Endothelial cell of umbilical vein (primary cell): Measurements from ENCODE around the gene CHD9. TPM values are rescaled to one million over a fixed set of nuclear protein-coding genes. Genes with fewer than 3 reads are reported as not detected.

Experiments
- BruUV-seq: library from RNA; stranded (reverse); fragments of 400-500 nt; replicated peaks from 2 replicates; lab custom pipeline; 2021; lab: Mats Ljungman, UMichigan
- CTCF ChIA-PET: fragments of 300-600, 350-600 bp; sonication (Branson Sonifier 250); formaldehyde crosslinking; loops from one replicate; lab custom pipeline; 2021; ENCODE audit warnings: antibody characterized with exemption, inconsistent platforms; lab: Charles Lee
- POLR2A ChIA-PET: fragments of 300-600, 350-600 bp; sonication (Branson Sonifier 250); formaldehyde crosslinking; loops from one replicate; lab custom pipeline; 2021; ENCODE audit warnings: antibody characterized with exemption, inconsistent platforms; lab: Charles Lee
- DNase-seq: peaks from one replicate; pipeline ENCODE4 v3.0.0-alpha.2; 2011; ENCODE audit warnings: low read depth, low spot score
- FAIRE-seq: peaks from 2 replicates; lab custom pipeline; 2011; peaks lifted over from hg19 to GRCh38; lab: Jason Lieb, UNC
- H2AFZ ChIP-seq: 2 replicates; pipeline ENCODE4 v1.6.0; 2012; ENCODE audit warnings: low read depth, low read length, control low read depth, inconsistent platforms
- H3K27ac ChIP-seq: 2 replicates; pipeline ENCODE4 v1.5.1; 2011; ENCODE audit warnings: low read depth, mild to moderate bottlenecking, control low read depth, low read length, moderate library complexity; ENCODE audit not compliant: insufficient read depth
- H3K27me3 ChIP-seq, 2 experiments: 2 replicates each; pipeline versions ENCODE4 v1.6.0 to v1.6.1; 2011; ENCODE audit warnings: low read length in 2 of 2, mixed read lengths in 1 of 2; ENCODE audit not compliant: control insufficient read depth in 2 of 2, insufficient read depth in 2 of 2
- H3K36me3 ChIP-seq, 2 experiments: 2 replicates in 1 of 2; 3 replicates in 1 of 2; pipeline ENCODE4 v1.5.1; 2011; ENCODE audit warnings: low read length in 2 of 2, mild to moderate bottlenecking in 1 of 2, moderate library complexity in 1 of 2; ENCODE audit not compliant: control insufficient read depth in 2 of 2, insufficient read depth in 2 of 2; ENCODE audit errors: extremely low read depth in 1 of 2
- H3K4me1 ChIP-seq: 3 replicates; pipeline ENCODE4 v1.5.1; 2011; ENCODE audit warnings: mild to moderate bottlenecking, low read length; ENCODE audit not compliant: control insufficient read depth, insufficient read depth; ENCODE audit errors: extremely low read depth
- H3K4me2 ChIP-seq: 2 replicates; pipeline ENCODE4 v1.6.1; 2011; ENCODE audit warnings: low read length, control low read depth, mixed read lengths; ENCODE audit not compliant: insufficient read depth
- H3K4me3 ChIP-seq, 3 experiments: fragments of 200-600 bp in 1 of 3; sonication (generic), shearing (Covaris generic) in 1 of 3; replicated peaks in 1 of 3; 2 replicates each; pipeline ENCODE4 v1.5.1; 2011 to 2016; ENCODE audit warnings: control low read depth in 3 of 3, low read length in 3 of 3, mild to moderate bottlenecking in 2 of 3, inconsistent platforms in 1 of 3, low read depth in 1 of 3, moderate library complexity in 1 of 3; ENCODE audit not compliant: insufficient read depth in 1 of 3
- H3K79me2 ChIP-seq: 2 replicates; pipeline ENCODE4 v1.6.0; 2012; ENCODE audit warnings: low read length, inconsistent platforms; ENCODE audit not compliant: control insufficient read depth, insufficient read depth
- H3K9ac ChIP-seq: replicated peaks from 2 replicates; pipeline ENCODE3; 2011; ENCODE audit warnings: low read length, control low read depth; ENCODE audit not compliant: insufficient read depth; ENCODE audit errors: extremely low read depth
- H3K9me1 ChIP-seq: replicated peaks from 3 replicates; pipeline ENCODE4 v1.6.0; 2011; ENCODE audit warnings: mild to moderate bottlenecking, low read length; ENCODE audit not compliant: control insufficient read depth, insufficient read depth; ENCODE audit errors: extremely low read depth
- H3K9me3 ChIP-seq: replicated peaks from 2 replicates; pipeline ENCODE4 v1.5.1; 2012; ENCODE audit warnings: low read length, inconsistent platforms; ENCODE audit not compliant: control insufficient read depth, insufficient read depth
- H4K20me1 ChIP-seq: replicated peaks from 2 replicates; pipeline ENCODE3; 2011; ENCODE audit warnings: mild to moderate bottlenecking, low read length; ENCODE audit not compliant: control insufficient read depth, insufficient read depth; ENCODE audit errors: extremely low read depth
- EZH2 ChIP-seq: IDR thresholded peaks from 2 replicates; pipeline ENCODE4 v1.6.1; 2012; ENCODE audit warnings: borderline replicate concordance, low read depth, mild to moderate bottlenecking, moderate library complexity, low read length, inconsistent platforms; ENCODE audit not compliant: severe bottlenecking
- FOS ChIP-seq: IDR thresholded peaks from 2 replicates; pipeline ENCODE4 v1.6.1; 2011; ENCODE audit warnings: mild to moderate bottlenecking, low read length, moderate library complexity, borderline replicate concordance; ENCODE audit not compliant: insufficient read depth
- GATA2 ChIP-seq: IDR thresholded peaks from 2 replicates; pipeline ENCODE4 v1.7.0; 2011; ENCODE audit warnings: low read depth, mild to moderate bottlenecking, moderate library complexity, mixed read lengths, low read length; ENCODE audit not compliant: insufficient read length, insufficient read depth
- JUN ChIP-seq: IDR thresholded peaks from 2 replicates; pipeline ENCODE4 v1.6.1; 2011; ENCODE audit warnings: borderline replicate concordance, low read depth; ENCODE audit not compliant: insufficient read length, insufficient read depth
- MYC ChIP-seq: IDR thresholded peaks from one replicate; pipeline ENCODE4 v1.6.1; 2011; ENCODE audit warnings: mild to moderate bottlenecking, low read depth, low read length
- POLR2A ChIP-seq: IDR thresholded peaks from 2 replicates; pipeline ENCODE4 v1.6.1; 2012; ENCODE audit warnings: low read depth, mild to moderate bottlenecking, control low read depth, low read length
- POLR2AphosphoS5 ChIP-seq: IDR thresholded peaks from 2 replicates; pipeline ENCODE4 v1.6.1; 2012; ENCODE audit warnings: low read depth, mild to moderate bottlenecking, control low read depth, low read length, moderate library complexity; ENCODE audit not compliant: insufficient read depth
- dilution Hi-C: fragments of 300-500 bp; cut with MboI; formaldehyde crosslinking; loops from one replicate; pipeline ENCODE4 v1.15.0; 2019; ENCODE audit warnings: low sequenced_read_pairs; ENCODE audit not compliant: extremely low pct_ligation_motif_present
- intact Hi-C: fragments of 100-400 bp; cut with micrococcal nuclease; formaldehyde crosslinking; loops from one replicate; pipeline ENCODE4 v1.10.0; 2022
- polyA plus RNA-seq, 4 experiments: library from polyadenylated mRNA; depleted of rRNA in 3 of 4; stranded (reverse) in 3 of 4; unstranded in 1 of 4; fragments of >200 nt; gene quantifications; 2 replicates each; pipeline versions ENCODE4 v1.2.1 to v1.2.3, GENCODE V29; 2011 to 2012; ENCODE audit warnings: missing spikeins in 1 of 4
- total RNA-seq: library from RNA; stranded (reverse); gene quantifications from 2 replicates; pipeline ENCODE4 v1.2.3, GENCODE V29; 2021
- TF ChIP-seq, protein P1 (sequence below): IDR thresholded peaks from 2 replicates; pipeline ENCODE4 v1.6.1; 2011; ENCODE audit not compliant: insufficient read depth, insufficient read length
- TF ChIP-seq, protein P2 (sequence below), 2 donors: IDR thresholded peaks; 1 replicate in 1 of 2; 2 replicates in 1 of 2; pipeline ENCODE4 v1.5.1; 2011; ENCODE audit warnings: low read length in 2 of 2, mild to moderate bottlenecking in 2 of 2, moderate library complexity in 2 of 2, control low read depth in 1 of 2, inconsistent platforms in 1 of 2, low read depth in 1 of 2; ENCODE audit not compliant: insufficient read depth in 1 of 2; ENCODE audit errors: extremely low read depth in 1 of 2

The CHD9 gene
- total and polyA plus RNA-seq, 2 donors (not counting 3 experiments of a cell fraction or from before 2014, with no cell fraction given), result 9.9 to 59.2 TPM

DNA sequence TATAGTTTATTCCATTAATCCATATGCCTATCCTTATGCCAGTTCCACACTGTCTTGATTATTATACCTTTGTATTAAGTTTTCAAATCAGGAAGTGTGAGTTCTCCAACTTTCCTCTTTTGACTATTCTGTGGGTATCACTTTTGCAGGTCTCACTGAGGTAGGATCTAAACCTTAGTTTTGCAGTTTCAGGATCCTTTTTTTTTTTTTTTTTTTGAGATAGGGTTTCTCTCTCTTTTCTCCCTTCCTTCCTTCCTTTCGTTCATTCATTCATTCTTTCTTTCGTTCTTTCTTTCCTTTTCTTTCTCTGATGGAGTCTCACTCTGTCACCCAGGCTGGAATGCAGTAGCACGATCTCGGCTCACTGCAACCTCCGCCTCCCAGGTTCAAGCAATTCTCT is 71.6 kb downstream of the CHD9 start:
- dilution Hi-C loops, result no loop called here
- Histone ChIP-seq H3K9me3 (no peaks in the 10 kb centered on the region), H3K9ac (no peak overlapping the region), H3K4me1 (peaks cover 7% of the 10 kb centered on the region), H3K27me3 (no peaks in the 10 kb centered on the region), H3K4me3 (no peak overlapping the region), H3K79me2 (peaks cover under 1% of the 10 kb centered on the region), H3K9me1 (no peaks in the 10 kb centered on the region), H3K27ac (no peak overlapping the region), H3K4me2 (no peak overlapping the region), H4K20me1 (no peaks in the 10 kb centered on the region), H3K36me3 (no peaks in the 10 kb centered on the region), H2AFZ (no peak overlapping the region)
- ChIA-PET POLR2A (no interaction called here), CTCF (interaction anchor here (0.7 kb wide), 1 partner anchor 140 kb away, joined by 3 read pairs; no protein-coding TSS in a partner anchor)
- no peak for TF ChIP-seq POLR2AphosphoS5
- TF ChIP-seq, protein P1, sequence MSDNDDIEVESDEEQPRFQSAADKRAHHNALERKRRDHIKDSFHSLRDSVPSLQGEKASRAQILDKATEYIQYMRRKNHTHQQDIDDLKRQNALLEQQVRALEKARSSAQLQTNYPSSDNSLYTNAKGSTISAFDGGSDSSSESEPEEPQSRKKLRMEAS, result no peak
- TF ChIP-seq FOS, result no peak
- no peak for TF ChIP-seq GATA2
- TF ChIP-seq EZH2, result no peak
- TF ChIP-seq, protein P2, sequence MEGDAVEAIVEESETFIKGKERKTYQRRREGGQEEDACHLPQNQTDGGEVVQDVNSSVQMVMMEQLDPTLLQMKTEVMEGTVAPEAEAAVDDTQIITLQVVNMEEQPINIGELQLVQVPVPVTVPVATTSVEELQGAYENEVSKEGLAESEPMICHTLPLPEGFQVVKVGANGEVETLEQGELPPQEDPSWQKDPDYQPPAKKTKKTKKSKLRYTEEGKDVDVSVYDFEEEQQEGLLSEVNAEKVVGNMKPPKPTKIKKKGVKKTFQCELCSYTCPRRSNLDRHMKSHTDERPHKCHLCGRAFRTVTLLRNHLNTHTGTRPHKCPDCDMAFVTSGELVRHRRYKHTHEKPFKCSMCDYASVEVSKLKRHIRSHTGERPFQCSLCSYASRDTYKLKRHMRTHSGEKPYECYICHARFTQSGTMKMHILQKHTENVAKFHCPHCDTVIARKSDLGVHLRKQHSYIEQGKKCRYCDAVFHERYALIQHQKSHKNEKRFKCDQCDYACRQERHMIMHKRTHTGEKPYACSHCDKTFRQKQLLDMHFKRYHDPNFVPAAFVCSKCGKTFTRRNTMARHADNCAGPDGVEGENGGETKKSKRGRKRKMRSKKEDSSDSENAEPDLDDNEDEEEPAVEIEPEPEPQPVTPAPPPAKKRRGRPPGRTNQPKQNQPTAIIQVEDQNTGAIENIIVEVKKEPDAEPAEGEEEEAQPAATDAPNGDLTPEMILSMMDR (IDR thresholded peaks at IDR 0.05; ENCODE audit: extremely low read depth in 1 of 2, insufficient read depth in 1 of 2, low read depth in 1 of 2, low read length in 2 of 2), result no peak
- TF ChIP-seq JUN, result no peak
- TF ChIP-seq POLR2A, result no peak
- no peak for TF ChIP-seq MYC
- intact Hi-C loops, result no loop called here
- no peak for DNase-seq
- no peak for FAIRE-seq
- no TSS peak for BruUV-seq
